OCI-LY7 (cell line): ENCODE measurements around the gene CLEC4G. TPM values are rescaled to one million over a fixed set of nuclear protein-coding genes. Genes with fewer than 3 reads are reported as not detected.

Source experiments
- BruUV-seq: library from RNA; stranded (reverse); fragments of 400-500 nt; replicated peaks from 2 replicates; lab custom pipeline; 2021; lab: Mats Ljungman, UMichigan
- CTCF ChIA-PET: fragments of 300-600 bp; sonication (Branson Sonifier 250); formaldehyde crosslinking; loops from one replicate; lab custom pipeline; 2022; ENCODE audit warnings: antibody characterized with exemption; ENCODE audit not compliant: unreplicated experiment; lab: Charles Lee
- POLR2A ChIA-PET: fragments of 300-600 bp; sonication (Branson Sonifier 250); formaldehyde crosslinking; loops from one replicate; lab custom pipeline; 2022; ENCODE audit warnings: antibody characterized with exemption; lab: Charles Lee
- DNase-seq: peaks from one replicate; pipeline ENCODE4 v3.0.0-alpha.2; 2015; ENCODE audit warnings: low spot score
- H2AFZ ChIP-seq: fragments of 200-600 bp; sonication (generic), shearing (Covaris generic); 2 replicates; pipeline ENCODE4 v1.6.1; 2014; ENCODE audit warnings: mild to moderate bottlenecking, antibody characterized with exemption, low read length, moderate library complexity
- H3K27ac ChIP-seq: fragments of 200-600 bp; sonication (generic); 2 replicates; pipeline ENCODE4 v1.5.1; 2014; ENCODE audit warnings: mixed run types, low read depth, mild to moderate bottlenecking, moderate library complexity, low read length, inconsistent platforms; ENCODE audit not compliant: poor library complexity, severe bottlenecking
- H3K36me3 ChIP-seq: fragments of 200-600 bp; sonication (generic); 2 replicates; pipeline ENCODE4 v1.6.1; 2014; ENCODE audit warnings: mild to moderate bottlenecking, antibody characterized with exemption, low read length, moderate library complexity, mixed read lengths; ENCODE audit not compliant: insufficient read depth
- H3K4me1 ChIP-seq: fragments of 200-600 bp; sonication (generic); 2 replicates; pipeline ENCODE4 v1.5.1; 2014; ENCODE audit warnings: mild to moderate bottlenecking, low read length; ENCODE audit not compliant: insufficient read depth, poor library complexity, severe bottlenecking
- H3K4me2 ChIP-seq: fragments of 200-600 bp; sonication (generic); 2 replicates; pipeline ENCODE4 v1.6.1; 2014; ENCODE audit warnings: mild to moderate bottlenecking, low read length
- H3K4me3 ChIP-seq: fragments of 200-600 bp; sonication (generic); 2 replicates; pipeline ENCODE4 v1.5.1; 2014; ENCODE audit warnings: mild to moderate bottlenecking, low read depth, low read length; ENCODE audit not compliant: poor library complexity, severe bottlenecking
- H3K79me2 ChIP-seq: fragments of 200-600 bp; sonication (generic); 2 replicates; pipeline ENCODE4 v1.6.1; 2016; ENCODE audit warnings: low read depth, mild to moderate bottlenecking, low read length, moderate library complexity, mixed read lengths; ENCODE audit not compliant: insufficient read depth
- H3K9me2 ChIP-seq: fragments of 200-600 bp; sonication (generic); 2 replicates; pipeline ENCODE4 v1.6.1; 2016; ENCODE audit warnings: mild to moderate bottlenecking, low read length, mixed read lengths; ENCODE audit not compliant: insufficient read depth
- H3K9me3 ChIP-seq: fragments of 200-600 bp; sonication (generic); 2 replicates; pipeline ENCODE4 v1.6.1; 2014; ENCODE audit warnings: mild to moderate bottlenecking, mixed run types, low read length, mixed read lengths
- H4K20me1 ChIP-seq: fragments of 200-600 bp; sonication (generic); 2 replicates; pipeline ENCODE4 v1.6.1; 2014; ENCODE audit warnings: mild to moderate bottlenecking, antibody characterized with exemption, low read length, moderate library complexity, mixed read lengths; ENCODE audit not compliant: insufficient read depth
- EZH2phosphoT487 ChIP-seq: fragments of 200-600 bp; sonication (generic); IDR thresholded peaks from 2 replicates; pipeline ENCODE4 v1.6.1; 2018; ENCODE audit warnings: low read depth, borderline replicate concordance, mild to moderate bottlenecking, mixed run types, antibody characterized with exemption, low read length, moderate library complexity, mixed read lengths
- intact Hi-C: fragments of 100-400 bp; cut with micrococcal nuclease; formaldehyde crosslinking; loops from one replicate; pipeline ENCODE4 v1.10.0; 2022; ENCODE audit not compliant: unreplicated experiment
- total RNA-seq, 2 experiments: library from RNA; depleted of rRNA in 1 of 2; stranded (reverse); fragments of >200 nt in 1 of 2; shearing (Covaris generic) in 1 of 2; gene quantifications; 2 replicates each; pipeline ENCODE4 v1.2.3, GENCODE V29; 2014 to 2022
- TF ChIP-seq, protein P1 (sequence below): fragments of 200-600 bp; sonication (generic); conservative IDR thresholded peaks from 2 replicates; pipeline ENCODE4 v1.5.1; 2014; ENCODE audit warnings: mild to moderate bottlenecking, antibody characterized with exemption, low read length, moderate library complexity, mixed read lengths

The CLEC4G gene
- total RNA-seq, 2 experiments from 2014 or later: not detected

- intact Hi-C loops: no loop called here
- ChIA-PET CTCF (no interaction called here), POLR2A (no interaction called here)
These were observed 42.7 kb downstream of the CLEC4G start for GRCh38 chr19:7689165-7689564.

DNA sequence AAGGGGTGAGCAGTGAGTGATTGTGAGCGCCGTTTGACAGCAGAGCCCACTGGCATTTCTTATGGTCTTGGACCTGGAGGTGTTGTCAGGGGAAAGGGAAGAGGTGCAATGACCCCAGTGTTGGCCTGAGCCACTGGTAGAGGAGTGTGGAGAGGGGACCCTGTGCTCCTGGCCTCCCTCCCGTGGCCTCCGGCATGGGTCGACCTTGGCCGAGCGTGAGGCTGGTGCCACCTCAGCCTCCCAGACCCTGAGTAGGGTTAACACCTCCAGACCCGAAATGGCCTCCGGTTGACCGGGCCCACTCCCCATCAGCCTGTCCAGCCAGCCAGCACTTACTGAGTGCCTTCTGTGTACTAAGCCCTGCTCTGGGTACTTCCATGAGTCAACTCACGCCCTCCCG lies 44.7 kb downstream of the CLEC4G start:
- POLR2A ChIA-PET: no interaction called here
- H3K27ac ChIP-seq: no peak overlapping the region
- H3K36me3 ChIP-seq: peaks cover 30% of the 10 kb centered on the region
- no peak overlapping the region for H3K4me2 ChIP-seq
- no peak for DNase-seq
- intact Hi-C loops: no loop called here
- no peaks in the 10 kb centered on the region for H3K9me2 ChIP-seq
- no peaks in the 10 kb centered on the region for H4K20me1 ChIP-seq
- no peak overlapping the region for H3K4me3 ChIP-seq
- H3K79me2 ChIP-seq: 0 out of 2 replicates have a peak, but pooled peaks cover under 1% of the 10 kb centered on the region
- H3K9me3 ChIP-seq: no peaks in the 10 kb centered on the region
- CTCF ChIA-PET: no interaction called here
- BruUV-seq: no TSS peak
- TF ChIP-seq, protein P1, sequence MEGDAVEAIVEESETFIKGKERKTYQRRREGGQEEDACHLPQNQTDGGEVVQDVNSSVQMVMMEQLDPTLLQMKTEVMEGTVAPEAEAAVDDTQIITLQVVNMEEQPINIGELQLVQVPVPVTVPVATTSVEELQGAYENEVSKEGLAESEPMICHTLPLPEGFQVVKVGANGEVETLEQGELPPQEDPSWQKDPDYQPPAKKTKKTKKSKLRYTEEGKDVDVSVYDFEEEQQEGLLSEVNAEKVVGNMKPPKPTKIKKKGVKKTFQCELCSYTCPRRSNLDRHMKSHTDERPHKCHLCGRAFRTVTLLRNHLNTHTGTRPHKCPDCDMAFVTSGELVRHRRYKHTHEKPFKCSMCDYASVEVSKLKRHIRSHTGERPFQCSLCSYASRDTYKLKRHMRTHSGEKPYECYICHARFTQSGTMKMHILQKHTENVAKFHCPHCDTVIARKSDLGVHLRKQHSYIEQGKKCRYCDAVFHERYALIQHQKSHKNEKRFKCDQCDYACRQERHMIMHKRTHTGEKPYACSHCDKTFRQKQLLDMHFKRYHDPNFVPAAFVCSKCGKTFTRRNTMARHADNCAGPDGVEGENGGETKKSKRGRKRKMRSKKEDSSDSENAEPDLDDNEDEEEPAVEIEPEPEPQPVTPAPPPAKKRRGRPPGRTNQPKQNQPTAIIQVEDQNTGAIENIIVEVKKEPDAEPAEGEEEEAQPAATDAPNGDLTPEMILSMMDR: no peak
- no peak for TF ChIP-seq EZH2phosphoT487
- peaks cover 1% of the 10 kb centered on the region for H3K4me1 ChIP-seq
- H2AFZ ChIP-seq: no peak overlapping the region

More at GRCh38 chr19:7689165-7689564, 42.7 kb downstream of the CLEC4G start:
- Histone ChIP-seq H3K9me2 (no peaks in the 10 kb centered on the region), H3K4me1 (peaks cover 4% of the 10 kb centered on the region), H3K9me3 (no peaks in the 10 kb centered on the region), H3K4me2 (no peak overlapping the region), H3K79me2 (no peaks in the 10 kb centered on the region), H3K36me3 (peaks cover 12% of the 10 kb centered on the region; the same call in 1 of the 2 replicates), H3K4me3 (no peak overlapping the region), H4K20me1 (no peaks in the 10 kb centered on the region), H3K27ac (no peak overlapping the region), H2AFZ (no peak overlapping the region)
- BruUV-seq: no TSS peak
- DNase-seq: no peak
- TF ChIP-seq, protein P1: no peak
- TF ChIP-seq EZH2phosphoT487: no peak

GRCh38 chr19:7685546-7686445 lies 46.1 kb downstream of the CLEC4G start:
- Histone ChIP-seq H3K4me3 (no peak overlapping the region), H3K79me2 (peaks cover 13% of the 10 kb centered on the region; the same call in 1 of the 2 replicates), H3K9me2 (no peaks in the 10 kb centered on the region), H3K27ac (no peak overlapping the region), H3K4me1 (peaks cover 6% of the 10 kb centered on the region), H3K36me3 (peaks cover 34% of the 10 kb centered on the region), H2AFZ (no peak overlapping the region), H4K20me1 (no peaks in the 10 kb centered on the region), H3K9me3 (no peaks in the 10 kb centered on the region), H3K4me2 (no peak overlapping the region)
- intact Hi-C loops: no loop called here
- ChIA-PET POLR2A (no interaction called here), CTCF (no interaction called here)
- BruUV-seq: no TSS peak
- TF ChIP-seq EZH2phosphoT487: no peak
- TF ChIP-seq, protein P1: no peak
- DNase-seq: no peak
